ENCODE measurements around the gene PPM1H. TPM values are rescaled to one million over a fixed set of nuclear protein-coding genes. Genes with fewer than 3 reads are reported as not detected.

The PPM1H gene
- total and polyA plus RNA-seq, 2 of the 8 experiments (the other 6 are each of a cell fraction or from before 2014, with no cell fraction given) = 16.4 to 36.1 TPM

- TF ChIP-seq CHD7 (IDR thresholded peaks at IDR 0.05; ENCODE audit: insufficient replicate concordance, low read length) (no peak), POU5F1 (IDR thresholded peaks at IDR 0.05; ENCODE audit: low read depth, low read length) (no peak), RXRA (IDR thresholded peaks at IDR 0.05; ENCODE audit: insufficient read depth, low read depth, low read length) (no peak), KDM4A (IDR thresholded peaks at IDR 0.05; ENCODE audit: low read depth, low read length, severe bottlenecking) (no peak), TAF1 (IDR thresholded peaks at IDR 0.05; ENCODE audit: low read depth, low read length) (no peak), CTBP2 (IDR thresholded peaks at IDR 0.05; ENCODE audit: borderline replicate concordance, insufficient read depth, insufficient read length, low read length) (no peak), SIRT6 (IDR thresholded peaks at IDR 0.05; ENCODE audit: low read length) (no peak), ATF2 (IDR thresholded peaks at IDR 0.05; ENCODE audit: low read length) (no peak)
Measured at GRCh38 chr12:62839869-62840660, 94.9 kb downstream of the PPM1H start (continued).
